ENCODE measurements around the gene FOXJ2. TPM values are rescaled to one million over a fixed set of nuclear protein-coding genes. Genes with fewer than 3 reads are reported as not detected.

The FOXJ2 gene
- total and polyA plus RNA-seq, 2 experiments from 2014 or later = 10.0 to 19.0 TPM

- Histone ChIP-seq H4K20me1 (ENCODE audit: insufficient read depth, poor library complexity, severe bottlenecking) (peaks cover 13% of the 10 kb centered on the region), H3K79me2 (peaks cover 63% of the 10 kb centered on the region), H3K27ac (peak overlapping the region; percentile 73), H3K36me3 (replicated peaks; ENCODE audit: insufficient read depth, low read depth) (no peaks in the 10 kb centered on the region), H3K4me2 (peak overlapping the region; percentile 82), H3K9me2 (replicated peaks; ENCODE audit: insufficient read depth) (no peaks in the 10 kb centered on the region), H3K4me1 (ENCODE audit: insufficient read depth) (peaks cover 44% of the 10 kb centered on the region), H3K4me3 (peak overlapping the region; percentile 97), H3K27me3 (no peaks in the 10 kb centered on the region), H2AFZ (no peak overlapping the region), H3K9me3 (ENCODE audit: low read depth) (no peaks in the 10 kb centered on the region)
- TF ChIP-seq EZH2 (IDR thresholded peaks at IDR 0.05; ENCODE audit: borderline replicate concordance) (no peak), CTCF (IDR thresholded peaks at IDR 0.05; ENCODE audit: poor library complexity) (no peak), EZH2phosphoT487 (IDR thresholded peaks at IDR 0.05; ENCODE audit: low read depth, severe bottlenecking, unreplicated experiment) (no peak)
- no peak for DNase-seq (ENCODE audit: low spot score)
These were observed 2.3 kb downstream of the FOXJ2 start for GRCh38 chr12:8034802-8035201.

GRCh38 chr12:8035440-8036010 lies 3.0 kb downstream of the FOXJ2 start:
- Histone ChIP-seq H3K4me3 (no peak overlapping the region), H3K79me2 (peaks cover 66% of the 10 kb centered on the region), H3K9me2 (replicated peaks; ENCODE audit: insufficient read depth) (no peaks in the 10 kb centered on the region), H3K36me3 (replicated peaks; ENCODE audit: insufficient read depth, low read depth) (no peaks in the 10 kb centered on the region), H3K27me3 (no peaks in the 10 kb centered on the region), H3K27ac (peak overlapping the region; percentile 73), H3K4me2 (peak overlapping the region; percentile 82), H2AFZ (no peak overlapping the region), H4K20me1 (ENCODE audit: insufficient read depth, poor library complexity, severe bottlenecking) (peaks cover 14% of the 10 kb centered on the region), H3K9me3 (ENCODE audit: low read depth) (no peaks in the 10 kb centered on the region), H3K4me1 (ENCODE audit: insufficient read depth) (peaks cover 44% of the 10 kb centered on the region)
- 39% methylated on average over 5 of the region's 5 CpGs for WGBS (ENCODE audit: low lambda C conversion rate, missing lambda C conversion rate)
- peak; percentile 32 for DNase-seq (ENCODE audit: low spot score)
- no peak for TF ChIP-seq CTCF (IDR thresholded peaks at IDR 0.05; ENCODE audit: poor library complexity)
- no peak for TF ChIP-seq EZH2 (IDR thresholded peaks at IDR 0.05; ENCODE audit: borderline replicate concordance)
- TF ChIP-seq EZH2phosphoT487 (IDR thresholded peaks at IDR 0.05; ENCODE audit: low read depth, severe bottlenecking, unreplicated experiment) = no peak

- Histone ChIP-seq H3K27ac (peak overlapping the region; percentile 73), H3K4me1 (ENCODE audit: insufficient read depth) (peaks cover 44% of the 10 kb centered on the region), H3K79me2 (peaks cover 65% of the 10 kb centered on the region), H3K9me2 (replicated peaks; ENCODE audit: insufficient read depth) (no peaks in the 10 kb centered on the region), H3K9me3 (ENCODE audit: low read depth) (no peaks in the 10 kb centered on the region), H2AFZ (no peak overlapping the region), H4K20me1 (ENCODE audit: insufficient read depth, poor library complexity, severe bottlenecking) (peaks cover 14% of the 10 kb centered on the region), H3K27me3 (no peaks in the 10 kb centered on the region), H3K4me2 (peak overlapping the region; percentile 82), H3K36me3 (replicated peaks; ENCODE audit: insufficient read depth, low read depth) (no peaks in the 10 kb centered on the region), H3K4me3 (no peak overlapping the region)
- 72% methylated on average over 8 of the region's 8 CpGs for WGBS (ENCODE audit: low lambda C conversion rate, missing lambda C conversion rate)
- no peak for TF ChIP-seq EZH2 (IDR thresholded peaks at IDR 0.05; ENCODE audit: borderline replicate concordance)
- no peak for TF ChIP-seq CTCF (IDR thresholded peaks at IDR 0.05; ENCODE audit: poor library complexity)
- TF ChIP-seq EZH2phosphoT487 (IDR thresholded peaks at IDR 0.05; ENCODE audit: low read depth, severe bottlenecking, unreplicated experiment) = no peak
- DNase-seq (ENCODE audit: low spot score) = no peak
These were observed 3.8 kb downstream of the FOXJ2 start for GRCh38 chr12:8036346-8036745.
